Left lung (tissue), 10 donors: ENCODE results near the gene HOMER3. TPM values are rescaled to one million over a fixed set of nuclear protein-coding genes. Genes with fewer than 3 reads are reported as not detected.
"Not testable (repeated sequence)": the region's sequence is repeated elsewhere in the genome, so short reads cannot be mapped to it uniquely, and the experiment has no call there.

Source experiments
- ATAC-seq: fragments of 200-7000 bp; cut with Tn5 transposase; one replicate; pipeline ENCODE4 v1.9.1; 2020; ENCODE audit warnings: moderate library complexity
- DNase-seq, 4 donors: peaks; one replicate each; pipeline ENCODE4 v3.0.0-alpha.2; 2013 to 2020
- H3K27ac ChIP-seq, 2 donors: fragments of 200-600 bp; sonication (generic) in 1 of 2; one replicate each; pipeline versions ENCODE4 v1.5.0 to v1.8.0; 2020 to 2021
- H3K27me3 ChIP-seq, 2 donors: fragments of 200-600 bp; sonication (generic) in 1 of 2; one replicate each; pipeline versions ENCODE4 v1.5.0 to v1.8.0; 2020 to 2021
- H3K36me3 ChIP-seq, 2 donors: fragments of 200-600 bp; sonication (generic) in 1 of 2; one replicate each; pipeline versions ENCODE4 v1.5.0 to v1.8.0; 2020 to 2021
- H3K4me1 ChIP-seq, 2 donors: fragments of 200-600 bp; one replicate each; pipeline ENCODE4 v1.8.0; 2021
- H3K4me3 ChIP-seq, 2 donors: fragments of 200-600 bp; sonication (generic) in 1 of 2; one replicate each; pipeline versions ENCODE4 v1.5.0 to v1.8.0; 2020 to 2021; ENCODE audit warnings: mild to moderate bottlenecking in 1 of 2
- H3K9me3 ChIP-seq, 2 donors: fragments of 200-600 bp; sonication (generic) in 1 of 2; one replicate each; pipeline versions ENCODE4 v1.5.0 to v1.8.0; 2020 to 2021
- CTCF ChIP-seq, 2 donors: fragments of 200-600 bp; sonication (generic) in 1 of 2; IDR thresholded peaks; one replicate each; pipeline versions ENCODE4 v1.5.0 to v1.8.0; 2021; ENCODE audit warnings: antibody characterized with exemption in 2 of 2
- intact Hi-C, 2 donors: fragments of 100-400 bp; cut with DNase I; formaldehyde crosslinking; loops; one replicate each; pipeline versions ENCODE4 v1.11.2 to v1.14.2; 2022
- polyA plus RNA-seq, 6 donors: library from polyadenylated mRNA; unstranded; fragments of 120-200 nt; gene quantifications; one replicate each; pipeline ENCODE4 v1.2.1, GENCODE V29; 2013; ENCODE audit not compliant: insufficient read length in 6 of 6
- total RNA-seq, 2 donors: library from RNA; stranded (reverse); fragmentation: NEBNext Ultra II Directional; extraction: Animal tissue kit (Norgen Biotek cat#: 25700); gene quantifications; one replicate each; pipeline ENCODE4 v1.2.1, GENCODE V29; 2021
- donor health status: DM: no; HTN: yes; CAD: no.
- donor health status: DM: no; HTN: no; CAD: no.

Gene HOMER3
- total and polyA plus RNA-seq, 8 donors = 27.6 to 68.0 (median 53.0) TPM

- peaks cover 0 to 54% of the 10 kb centered on the region in 2 donors for H3K36me3 ChIP-seq
These were observed 21.7 kb downstream of the HOMER3 start, which contains the start of the genes COPE and DDX49 for GRCh38 chr19:18919086-18919899. Gene COPE (minus strand): TSS chr19:18919387. CDS start chr19:18919348, 39 bp downstream. Gene DDX49 (plus strand): TSS chr19:18919715. CDS start chr19:18919742, 27 bp downstream.

GRCh38 chr19:18917593-18917992, 23.4 kb downstream of the HOMER3 start:
- DNase-seq, H3K27me3 ChIP-seq, H3K27ac ChIP-seq, ATAC-seq, intact Hi-C loops, H3K9me3 ChIP-seq: not testable (repeated sequence)
- Histone ChIP-seq H3K36me3 (peaks cover 0 to 54% of the 10 kb centered on the region in 2 donors), H3K4me1 (peaks cover 20 to 52% of the 10 kb centered on the region in 2 donors), H3K4me3 (peak overlapping the region in 1 of 2 donors; percentile 94)

More at GRCh38 chr19:18919086-18919899, 21.7 kb downstream of the HOMER3 start, which contains the start of the genes COPE and DDX49:
- Histone ChIP-seq H3K4me1 (peaks cover 20 to 52% of the 10 kb centered on the region in 2 donors), H3K27me3 (no peaks in the 10 kb centered on the region), H3K27ac (peak within 1 kb of the TSS; percentile 84 to 96), H3K9me3 (no peaks in the 10 kb centered on the region), H3K4me3 (peak within 1 kb of the TSS; percentile 90 to 94)
- ATAC-seq (peak; percentile 98), DNase-seq (peak; percentile 96 to 100 (median 98))
- intact Hi-C loops = no loop called here
- peak in 1 of 2 donors; percentile 13 for TF ChIP-seq CTCF (IDR thresholded peaks at IDR 0.05)

- no peak for ATAC-seq
- H3K9me3 ChIP-seq = no peaks in the 10 kb centered on the region
- peaks cover 20 to 43% of the 10 kb centered on the region in 2 donors for H3K4me1 ChIP-seq
- H3K36me3 ChIP-seq = peaks cover 0 to 60% of the 10 kb centered on the region in 2 donors
- no peak overlapping the region for H3K4me3 ChIP-seq
- no peak overlapping the region for H3K27ac ChIP-seq
- intact Hi-C loops = no loop called here
- no peaks in the 10 kb centered on the region for H3K27me3 ChIP-seq
- DNase-seq = no peak
- TF ChIP-seq CTCF (IDR thresholded peaks at IDR 0.05) = no peak
These were observed 25.4 kb downstream of the HOMER3 start for GRCh38 chr19:18915639-18916038.

GRCh38 chr19:18913466-18913865, 27.6 kb downstream of the HOMER3 start:
- H3K4me1 ChIP-seq = peaks cover 10 to 30% of the 10 kb centered on the region in 2 donors

GRCh38 chr19:18912933-18913332, 28.1 kb downstream of the HOMER3 start:
- H3K4me3 ChIP-seq = no peak overlapping the region
- no peaks in the 10 kb centered on the region for H3K27me3 ChIP-seq
- H3K27ac ChIP-seq = no peak overlapping the region
- no peak for ATAC-seq
- H3K36me3 ChIP-seq = peaks cover 0 to 87% of the 10 kb centered on the region in 2 donors
- intact Hi-C loops = no loop called here
- no peaks in the 10 kb centered on the region for H3K9me3 ChIP-seq
- no peak for DNase-seq
- no peak for TF ChIP-seq CTCF (IDR thresholded peaks at IDR 0.05)
- H3K4me1 ChIP-seq = peaks cover 5 to 25% of the 10 kb centered on the region in 2 donors

More at GRCh38 chr19:18913466-18913865, 27.6 kb downstream of the HOMER3 start:
- TF ChIP-seq CTCF (IDR thresholded peaks at IDR 0.05) = no peak
- no peak for ATAC-seq
- Histone ChIP-seq H3K9me3 (no peaks in the 10 kb centered on the region), H3K27ac (no peak overlapping the region), H3K36me3 (peaks cover 0 to 81% of the 10 kb centered on the region in 2 donors), H3K4me3 (no peak overlapping the region), H3K27me3 (no peaks in the 10 kb centered on the region)
- intact Hi-C loops = no loop called here
- DNase-seq = no peak
